HG02642 (cell line): Measurements from ENCODE around the gene MEGF8.

ENCODE experiments used
- ATAC-seq: cut with Tn5 transposase; IDR thresholded peaks from one replicate; pipeline ENCODE4 v1.9.1; 2021; ENCODE audit warnings: mild to moderate bottlenecking; ENCODE audit not compliant: unreplicated experiment, poor library complexity

The MEGF8 gene

GRCh38 chr19:42325308-42325895, at the start of gene MEGF8:
Gene MEGF8, plus strand, starts transcription at chr19:42325635. Its CDS starts 609 bp downstream, at chr19:42326244.
- ATAC-seq = peak; percentile 91

- ATAC-seq = no peak
Observed at GRCh38 chr19:42276284-42276683, 49.2 kb upstream of the MEGF8 start.

GRCh38 chr19:42276821-42277220, 48.6 kb upstream of the MEGF8 start:
- no peak for ATAC-seq

GRCh38 chr19:42277821-42278451, 47.5 kb upstream of the MEGF8 start:
- no peak for ATAC-seq

- no peak for ATAC-seq
Observed at GRCh38 chr19:42278452-42279154, 46.8 kb upstream of the MEGF8 start.

GRCh38 chr19:42279155-42279901, 46.1 kb upstream of the MEGF8 start:
- ATAC-seq = no peak

GRCh38 chr19:42279902-42280814, 45.3 kb upstream of the MEGF8 start:
- peak; percentile 38 for ATAC-seq

- no peak for ATAC-seq
Observed at GRCh38 chr19:42280815-42281145, 44.7 kb upstream of the MEGF8 start.

GRCh38 chr19:42281146-42281826, 44.1 kb upstream of the MEGF8 start:
- ATAC-seq = no peak

- ATAC-seq = no peak
Observed at GRCh38 chr19:42281827-42282762, 43.3 kb upstream of the MEGF8 start.

- ATAC-seq = no peak
Observed at GRCh38 chr19:42282819-42283187, 42.6 kb upstream of the MEGF8 start.

- ATAC-seq = peak; percentile 50
Observed at GRCh38 chr19:42283188-42284065, 42.0 kb upstream of the MEGF8 start.

- peak; percentile 41 for ATAC-seq
Observed at GRCh38 chr19:42284066-42284501, 41.4 kb upstream of the MEGF8 start.

- no peak for ATAC-seq
Observed at GRCh38 chr19:42284591-42285341, 40.7 kb upstream of the MEGF8 start.

- ATAC-seq = no peak
Observed at GRCh38 chr19:42285541-42285941, 39.9 kb upstream of the MEGF8 start.

GRCh38 chr19:42285988-42286348, 39.5 kb upstream of the MEGF8 start:
- ATAC-seq = no peak
